Hematopoietic multipotent progenitor cell treated with erythropoietin and hydrocortisone succinate and interleukin-3 and kit ligand, for 15 days (in vitro differentiated cells): ENCODE results near the gene HLA-DQB1.

ENCODE experiments used
- DNase-seq: peaks from one replicate; pipeline ENCODE4 v3.0.0-alpha.2; 2015; ENCODE audit warnings: low spot score

The HLA-DQB1 gene

DNA sequence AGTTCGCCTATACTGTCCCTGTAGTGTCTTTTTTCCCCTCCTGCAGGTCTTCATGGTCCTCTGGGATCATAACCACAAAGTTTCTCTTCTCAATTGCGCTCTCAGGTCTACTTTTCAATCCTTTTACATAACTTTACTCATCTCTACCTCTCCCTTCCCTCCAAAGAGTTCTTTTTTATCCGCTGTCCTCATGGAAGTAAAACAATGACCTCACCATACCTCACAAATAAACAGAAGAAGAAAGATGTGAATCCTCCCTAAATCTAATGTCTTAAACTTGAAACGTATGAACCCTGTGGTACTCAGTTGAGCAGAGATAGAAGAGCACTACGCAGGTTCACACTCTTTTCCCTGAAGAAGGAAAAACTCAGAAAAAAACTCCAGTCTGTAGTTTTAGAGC, 41.3 kb downstream of the HLA-DQB1 start:
- DNase-seq: no peak

DNA sequence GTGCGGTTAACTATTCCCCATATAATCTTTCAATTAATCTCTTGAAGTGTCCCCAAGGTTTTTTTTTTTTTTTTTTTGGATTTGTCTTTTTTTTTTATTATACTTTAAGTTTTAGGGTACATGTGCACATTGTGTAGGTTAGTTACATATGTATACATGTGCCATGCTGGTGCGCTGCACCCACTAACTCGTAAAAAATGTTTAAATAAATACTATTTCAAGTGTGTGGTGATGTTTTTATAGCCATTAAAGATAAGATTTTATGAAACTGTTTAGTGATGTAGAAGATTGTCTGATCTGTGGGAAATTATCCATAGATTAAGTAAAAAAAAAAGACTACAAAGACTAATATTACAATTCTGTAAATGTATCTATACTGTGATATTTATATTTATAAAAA, 41.9 kb downstream of the HLA-DQB1 start:
- no peak for DNase-seq

DNA sequence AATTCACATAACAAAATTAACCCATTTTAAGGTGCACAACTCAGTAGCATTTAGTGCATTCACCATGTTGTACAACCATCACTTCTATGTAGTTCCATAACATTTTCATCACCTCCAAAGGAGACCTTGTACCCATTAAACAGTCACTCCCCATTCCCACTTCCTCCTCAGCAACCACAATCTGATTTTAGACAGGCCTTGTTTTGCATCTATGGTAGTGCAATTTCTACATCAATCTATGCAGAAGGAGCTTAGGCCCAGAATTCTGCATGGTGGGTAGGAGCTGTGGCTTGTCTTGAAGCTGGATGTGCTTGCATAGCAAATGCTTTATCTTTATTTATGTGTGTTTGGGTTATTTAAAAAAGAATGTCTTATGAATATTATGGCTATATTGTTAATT, 42.8 kb downstream of the HLA-DQB1 start:
- DNase-seq: no peak

DNA sequence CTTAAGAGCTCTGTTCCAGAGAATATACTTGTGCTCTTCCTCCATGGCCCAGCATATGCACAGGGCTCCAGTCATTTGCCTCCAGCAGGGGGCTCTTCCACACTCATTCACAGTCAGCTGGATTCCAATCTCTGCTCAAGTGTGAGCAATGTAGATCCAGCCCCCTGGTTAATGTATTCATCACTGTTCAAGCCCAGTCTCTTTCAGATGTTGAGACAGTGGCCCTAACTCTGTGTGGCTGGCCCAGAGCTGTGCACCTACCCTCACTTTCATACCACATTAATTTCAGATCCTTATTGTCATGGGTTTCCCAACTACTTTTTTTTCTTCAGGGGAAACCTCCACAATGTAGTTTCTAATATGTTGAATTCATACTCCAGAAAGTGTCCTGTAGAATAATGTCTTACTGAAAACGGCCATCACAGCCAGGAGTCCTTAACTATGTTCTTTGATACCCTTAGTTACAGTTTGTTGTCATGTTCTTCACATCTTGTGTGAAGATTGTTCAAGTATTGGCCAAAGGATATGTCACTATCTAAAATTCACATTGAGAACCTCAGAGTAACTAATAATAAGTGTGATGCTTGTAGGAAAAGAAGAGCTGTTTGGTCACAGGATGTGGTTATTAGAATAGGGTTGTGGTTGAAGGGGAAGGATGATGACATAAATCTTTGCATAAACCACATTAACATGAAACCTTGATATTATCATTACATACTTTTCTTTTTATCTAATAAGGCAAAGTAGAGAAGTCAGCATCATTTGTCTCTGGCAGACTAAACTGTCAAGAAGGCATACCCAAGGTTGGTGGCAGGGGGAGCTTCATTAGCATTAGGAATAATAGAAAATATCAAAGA, 43.7 kb downstream of the HLA-DQB1 start:
- no peak for DNase-seq

DNA sequence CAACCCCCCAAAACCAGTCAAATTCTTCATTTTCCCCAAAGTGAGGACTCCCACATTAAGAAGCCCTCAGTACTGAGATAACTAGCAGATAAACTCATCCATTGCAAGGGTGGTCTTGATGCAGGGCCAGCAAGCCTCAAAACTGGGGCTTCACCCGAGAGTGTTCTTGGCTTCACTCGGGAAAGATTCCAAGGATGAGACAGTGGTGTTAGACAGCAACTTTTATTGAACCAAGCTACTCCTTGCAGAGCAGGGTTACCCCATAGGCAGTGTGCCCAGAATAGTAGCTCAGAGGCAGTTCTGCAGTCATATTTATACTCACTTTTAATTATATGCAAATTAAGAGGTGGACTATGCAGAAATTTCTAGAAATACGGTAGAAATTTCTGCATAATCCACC, 45.1 kb downstream of the HLA-DQB1 start:
- no peak for DNase-seq

DNA sequence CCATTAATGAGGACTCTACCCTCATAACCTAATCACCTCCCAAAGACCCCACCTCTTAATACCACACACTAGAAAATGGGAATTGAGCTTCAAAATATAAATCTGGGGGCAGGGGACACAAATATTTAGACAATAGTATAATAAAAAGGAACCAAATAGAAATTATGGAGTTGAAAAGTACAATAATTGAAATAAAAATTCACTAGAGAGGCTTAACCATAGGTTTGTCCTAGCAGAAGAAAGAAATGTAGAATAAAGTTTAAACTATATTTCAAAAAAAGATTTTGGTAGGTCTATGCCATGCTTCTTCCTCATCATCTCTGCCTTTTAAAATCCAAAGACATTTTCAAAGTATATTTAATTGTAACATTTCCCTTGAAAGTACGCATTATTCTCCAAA, 48.7 kb downstream of the HLA-DQB1 start:
- no peak for DNase-seq

DNA sequence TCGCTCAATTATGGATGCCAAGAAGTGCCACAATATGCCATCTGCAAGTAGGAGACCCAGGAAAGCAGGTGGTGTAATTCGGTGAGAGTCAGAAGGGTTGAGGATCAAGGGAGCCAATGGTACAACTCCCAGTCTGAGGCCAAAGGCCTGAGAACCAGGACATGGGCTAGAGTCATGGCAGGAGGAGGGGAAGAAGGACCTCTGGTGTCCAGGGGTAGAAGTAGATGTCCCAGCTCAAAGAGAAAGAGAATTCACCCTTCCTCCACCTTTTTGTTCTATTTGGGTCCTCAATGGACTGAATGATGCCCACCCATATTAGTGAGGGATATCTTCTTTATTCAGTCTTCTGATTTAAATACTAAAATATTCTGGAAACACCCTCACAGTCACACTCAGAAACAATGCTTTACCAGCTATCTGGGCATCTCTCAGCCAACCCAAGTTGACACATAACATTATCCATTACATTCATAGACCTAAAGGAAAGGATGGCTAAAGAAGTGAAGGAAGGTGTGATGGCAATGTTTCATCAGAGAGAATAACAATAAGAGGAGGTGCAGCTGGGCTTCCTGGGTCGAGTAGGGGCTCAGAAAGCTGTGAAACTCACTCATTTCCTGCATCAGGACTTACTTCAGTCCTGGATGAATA, 50.4 kb downstream of the HLA-DQB1 start:
- no peak for DNase-seq

DNA sequence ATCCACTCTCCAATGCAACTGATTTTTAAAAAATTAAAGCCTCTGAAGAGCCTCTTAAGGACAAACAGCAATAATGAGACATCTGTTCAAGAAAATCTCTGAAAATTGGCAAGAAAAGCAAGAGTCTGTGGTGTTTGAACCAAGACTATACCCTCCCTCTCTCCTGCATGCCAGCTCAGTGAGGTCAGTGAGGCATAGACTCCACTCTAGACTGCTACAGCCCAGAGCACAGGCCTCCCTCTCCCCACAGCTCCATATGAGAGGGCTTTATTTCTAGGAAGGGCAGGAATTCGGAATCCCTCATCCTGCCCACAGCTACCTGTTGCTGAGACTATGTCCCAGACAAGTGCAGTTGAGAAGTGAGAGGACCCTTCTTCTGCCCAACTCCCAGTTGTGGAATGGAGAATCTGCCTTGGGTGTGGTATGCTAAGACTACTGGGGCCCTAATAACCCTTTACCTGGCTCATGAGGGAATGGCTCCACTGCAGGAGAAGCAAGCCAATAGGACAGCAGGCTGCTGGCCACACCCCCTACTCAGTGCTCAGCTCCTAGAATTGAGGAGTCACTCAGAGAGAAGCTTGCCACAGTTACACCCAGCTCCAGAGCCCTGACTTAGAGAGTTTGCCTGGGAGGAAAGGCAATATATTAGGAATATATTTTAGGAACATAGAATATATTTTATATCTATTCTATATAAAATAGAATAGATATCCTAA, 51.9 kb downstream of the HLA-DQB1 start:
- DNase-seq: no peak

DNA sequence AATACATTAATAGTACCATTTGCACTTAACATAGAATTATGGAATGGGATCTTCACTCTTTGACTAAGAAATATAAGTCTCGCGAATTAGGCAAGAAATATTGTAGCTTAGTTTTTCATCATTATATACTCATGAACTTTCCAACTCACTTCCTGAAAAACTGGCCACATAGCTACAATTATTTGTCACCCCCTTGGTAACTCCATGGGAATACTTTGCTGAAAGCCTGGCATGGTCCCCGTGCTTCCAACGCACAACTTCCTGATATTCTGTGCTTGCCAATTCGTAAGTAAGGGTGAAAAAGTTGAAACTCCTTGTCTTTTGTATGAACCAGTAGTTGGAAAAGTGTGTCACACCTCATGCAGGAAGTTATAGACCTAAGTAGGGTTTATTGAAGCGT, 53.0 kb downstream of the HLA-DQB1 start:
- no peak for DNase-seq

DNA sequence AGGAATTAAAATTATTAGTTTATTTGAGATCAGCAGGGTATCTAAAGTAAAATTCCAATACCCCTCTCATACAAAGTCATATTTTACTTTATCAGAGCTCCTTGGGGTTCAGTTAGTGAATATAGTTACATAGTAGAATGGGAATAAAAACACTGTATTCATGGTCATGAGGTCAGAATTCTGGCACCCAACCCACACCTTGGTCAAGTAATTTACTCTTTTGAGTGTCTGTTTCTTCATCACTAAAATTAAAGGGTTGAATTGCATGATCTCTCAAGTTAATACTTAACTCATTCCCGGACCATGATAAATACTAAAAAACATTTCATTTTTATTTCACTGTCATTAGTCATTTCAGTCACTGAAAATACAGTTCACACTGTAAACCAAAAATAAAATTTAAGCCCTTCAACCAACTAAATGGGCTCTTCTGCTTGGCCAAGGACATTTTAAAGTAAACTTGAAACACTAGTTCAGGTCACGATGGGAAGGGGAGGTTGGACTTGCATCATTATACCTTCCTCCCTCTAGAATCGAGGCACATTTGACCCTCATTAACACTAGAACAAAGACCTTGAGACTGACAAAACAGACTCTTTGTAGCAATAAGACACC, 55.7 kb downstream of the HLA-DQB1 start:
- DNase-seq: no peak

DNA sequence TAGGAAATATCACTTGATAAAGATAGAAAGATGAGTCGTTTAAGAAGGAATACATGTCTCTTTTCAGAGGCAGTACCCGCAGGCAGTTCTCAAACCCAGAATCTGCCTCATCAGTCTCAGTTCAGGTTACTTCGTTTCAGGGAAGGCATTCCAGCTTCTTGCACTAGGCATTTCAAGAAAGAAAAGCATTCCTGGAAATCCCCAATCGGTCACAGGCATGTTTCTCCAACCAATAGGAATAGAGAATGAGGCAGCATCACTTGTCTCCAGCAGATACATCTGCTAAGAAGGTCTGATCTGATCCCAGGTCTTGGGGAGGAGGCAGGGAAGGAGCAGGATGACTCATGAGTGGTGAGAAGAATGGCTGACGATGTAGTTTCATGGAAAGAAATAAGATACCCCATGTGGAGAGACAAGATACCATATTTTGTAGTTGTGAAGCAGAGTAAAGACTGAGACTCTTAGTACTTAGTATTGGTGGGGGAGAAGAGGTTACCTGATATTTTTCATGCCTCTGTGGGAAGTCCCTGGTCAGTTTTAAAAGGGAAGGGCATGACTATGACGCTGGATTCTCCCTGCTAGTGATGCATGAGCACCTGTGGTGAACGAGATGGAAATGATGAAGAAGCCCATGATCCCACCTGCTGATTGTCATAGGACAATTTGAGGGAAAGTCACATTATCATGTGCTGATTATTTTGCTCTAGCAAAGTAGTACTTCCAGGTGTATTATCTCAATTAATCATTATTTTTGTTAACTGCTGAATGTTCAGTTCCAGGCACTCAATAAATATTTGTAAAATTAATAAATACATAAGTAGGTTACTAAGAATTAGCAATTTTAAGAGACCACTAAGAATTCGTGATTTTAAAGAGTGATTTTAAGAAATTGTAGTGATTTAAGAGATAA, 56.5 kb downstream of the HLA-DQB1 start:
- DNase-seq: peak; percentile 32
